ENCODE measurements around the gene TNFRSF19.
A peak's percentile ranks its signal among the peaks of the same experiment; 100 is the strongest.

The TNFRSF19 gene

DNA sequence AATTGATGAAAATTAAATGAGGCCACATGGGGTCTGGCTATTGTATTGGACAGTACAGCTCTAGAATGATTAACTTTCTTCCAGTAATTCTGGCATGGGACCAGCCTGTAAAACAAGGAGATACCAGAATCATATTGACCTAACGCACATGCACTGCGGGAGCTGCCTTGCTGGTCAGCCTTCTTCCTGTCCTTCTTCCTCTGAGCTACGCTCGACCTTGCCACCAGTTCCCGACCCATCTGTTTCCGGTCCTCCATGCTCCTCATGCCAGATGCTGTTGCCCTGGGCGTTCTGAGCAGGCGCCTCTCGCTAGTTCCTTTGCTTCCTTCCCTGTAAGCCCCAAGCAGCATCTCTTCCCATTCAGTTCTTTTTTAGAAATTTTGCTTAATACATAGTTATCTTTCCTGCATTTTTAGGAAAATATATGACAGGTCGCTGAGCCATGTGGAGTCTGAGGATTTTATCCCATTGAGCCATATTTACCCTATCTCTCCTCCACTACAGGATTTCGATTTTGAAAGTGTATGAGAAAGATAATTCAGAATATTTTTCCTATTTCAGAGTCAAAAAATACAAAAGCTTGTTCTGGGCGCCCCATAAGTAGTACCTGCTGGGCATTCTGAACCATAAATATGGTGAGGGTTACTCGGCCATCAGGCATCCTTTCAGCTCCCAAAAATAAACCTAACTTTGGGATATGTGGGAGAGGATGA is 38.6 kb downstream of the TNFRSF19 start:
- DNase-seq = peak; percentile 49

DNA sequence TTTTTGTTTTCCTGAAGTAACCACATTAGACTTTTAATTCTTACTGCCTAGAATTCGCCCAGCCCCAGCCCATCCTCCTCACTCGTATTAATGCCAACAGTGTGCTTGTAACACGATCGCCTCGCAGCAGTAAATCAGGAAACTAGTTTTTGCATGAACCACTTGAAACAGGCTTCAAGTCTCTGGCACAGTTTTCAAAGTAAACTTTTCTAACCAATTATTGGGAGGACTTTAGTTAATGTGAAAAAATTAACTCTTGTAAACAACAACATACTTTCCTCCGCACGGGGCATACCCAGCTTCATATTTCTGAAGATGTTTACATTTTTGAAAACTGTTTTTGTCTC is 39.2 kb downstream of the TNFRSF19 start:
- DNase-seq = peak; percentile 57

DNA sequence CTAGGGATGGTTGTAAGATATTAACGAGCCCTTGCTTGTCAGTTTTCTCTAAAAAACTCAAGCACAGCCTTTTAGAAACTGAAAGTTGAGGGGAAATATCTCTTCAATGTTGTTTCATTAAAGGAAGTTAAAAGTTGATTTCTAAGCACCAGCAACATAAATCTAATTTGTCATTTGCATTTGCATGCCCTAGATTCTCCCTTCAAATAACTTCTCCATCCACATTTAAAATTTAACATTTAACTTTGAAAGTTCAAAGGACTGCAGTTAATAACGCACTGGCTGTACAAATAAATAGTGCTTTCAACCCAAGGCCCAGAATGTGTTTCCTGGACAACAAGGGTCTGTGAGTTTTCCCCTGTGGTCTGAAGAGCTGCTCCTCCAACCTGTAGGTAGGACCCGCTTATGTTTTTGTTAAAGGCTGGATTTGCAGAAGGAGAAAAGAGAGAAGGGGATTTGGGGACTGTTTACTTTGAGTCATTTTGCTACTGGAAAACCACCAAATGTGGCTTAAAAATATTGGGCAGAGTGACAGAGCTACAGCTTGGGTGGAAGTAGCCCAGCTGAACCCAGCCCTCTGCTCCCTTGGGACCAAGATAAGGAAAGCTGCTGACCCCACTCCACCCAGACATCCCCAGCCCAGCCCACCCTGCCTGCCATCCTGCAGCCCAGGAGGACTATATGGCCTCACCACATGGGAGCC is 39.8 kb downstream of the TNFRSF19 start:
- peak; percentile 58 for DNase-seq

DNA sequence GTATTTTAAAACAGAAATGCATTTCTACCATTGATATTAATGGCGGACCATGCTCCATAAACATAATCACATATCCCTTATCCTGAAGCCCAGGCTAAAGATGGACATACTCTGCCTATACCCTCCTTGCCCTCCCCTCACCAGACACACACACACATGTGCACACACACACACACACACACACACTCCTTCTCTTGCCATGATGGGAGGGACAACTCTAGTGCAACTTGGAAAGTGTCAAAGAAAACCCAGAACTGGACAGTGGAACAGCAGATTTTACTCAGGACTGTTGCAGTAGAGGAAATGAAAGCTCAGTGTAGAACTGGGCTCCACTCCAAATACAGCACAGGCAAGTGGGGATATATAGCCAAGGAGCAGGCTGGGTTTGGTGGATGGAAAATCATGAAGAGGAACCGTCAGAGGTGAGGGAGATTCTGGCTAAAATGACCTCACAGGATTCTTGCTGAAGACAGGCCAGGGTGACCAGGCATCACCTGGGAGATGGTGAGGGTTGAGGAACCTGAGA is 40.8 kb downstream of the TNFRSF19 start:
- DNase-seq = peak; percentile 38

DNA sequence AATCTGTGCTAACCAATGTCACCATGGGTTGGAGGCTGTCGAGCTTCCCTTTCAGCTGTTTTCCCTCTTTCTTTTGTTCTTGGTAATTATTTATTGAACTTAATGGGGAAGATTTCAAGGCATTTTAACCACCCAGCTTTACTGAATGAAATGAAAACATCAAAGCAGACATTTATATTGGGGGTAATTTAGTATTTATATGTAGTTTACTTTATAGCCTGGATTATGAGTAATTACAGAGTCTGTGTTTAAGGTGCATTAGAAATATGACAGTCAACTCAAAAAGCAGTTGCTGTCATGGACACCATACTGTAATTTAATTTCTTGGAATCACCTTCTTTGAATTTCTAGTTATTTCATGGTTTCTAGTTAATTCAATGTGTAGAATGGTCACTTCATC is 42.0 kb downstream of the TNFRSF19 start:
- DNase-seq = no peak

DNA sequence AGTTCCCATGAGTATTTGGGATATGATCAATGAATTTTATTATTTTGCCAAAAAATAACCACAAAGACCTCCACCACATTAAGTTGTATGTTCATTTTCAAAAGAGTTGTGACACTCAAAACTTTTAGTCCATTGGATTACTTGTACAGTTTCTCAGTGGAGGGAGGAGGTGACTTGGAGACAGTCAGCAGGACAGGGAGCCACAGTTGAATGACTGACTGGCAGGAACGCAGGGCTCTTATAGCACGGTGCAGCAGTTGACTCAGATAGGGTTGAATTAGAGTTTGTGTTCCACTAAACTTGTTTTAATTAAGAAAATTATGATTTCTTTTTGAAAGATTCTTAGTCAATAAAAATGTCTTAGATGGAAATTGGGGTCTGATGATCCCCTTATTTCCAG is 42.5 kb downstream of the TNFRSF19 start:
- DNase-seq = no peak

DNA sequence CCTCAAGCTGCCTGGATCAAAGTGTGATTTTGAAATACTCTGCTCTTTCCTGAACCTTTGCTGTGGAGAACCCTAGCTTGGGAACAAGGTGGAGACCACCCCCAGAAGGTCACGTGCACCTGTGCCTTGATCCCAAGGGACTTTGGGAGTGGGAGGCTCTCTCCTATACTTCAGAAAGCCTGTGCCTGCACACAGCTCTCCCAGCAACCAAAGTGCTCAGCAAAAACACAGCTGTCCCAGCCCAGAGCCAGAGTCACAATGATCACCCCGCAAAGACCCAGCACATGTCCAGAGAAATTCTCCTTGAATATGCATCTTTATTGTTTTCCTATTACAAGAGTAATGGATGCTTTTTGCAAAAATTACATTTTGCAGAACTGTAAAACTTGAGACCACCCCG is 43.4 kb downstream of the TNFRSF19 start:
- DNase-seq = no peak

DNA sequence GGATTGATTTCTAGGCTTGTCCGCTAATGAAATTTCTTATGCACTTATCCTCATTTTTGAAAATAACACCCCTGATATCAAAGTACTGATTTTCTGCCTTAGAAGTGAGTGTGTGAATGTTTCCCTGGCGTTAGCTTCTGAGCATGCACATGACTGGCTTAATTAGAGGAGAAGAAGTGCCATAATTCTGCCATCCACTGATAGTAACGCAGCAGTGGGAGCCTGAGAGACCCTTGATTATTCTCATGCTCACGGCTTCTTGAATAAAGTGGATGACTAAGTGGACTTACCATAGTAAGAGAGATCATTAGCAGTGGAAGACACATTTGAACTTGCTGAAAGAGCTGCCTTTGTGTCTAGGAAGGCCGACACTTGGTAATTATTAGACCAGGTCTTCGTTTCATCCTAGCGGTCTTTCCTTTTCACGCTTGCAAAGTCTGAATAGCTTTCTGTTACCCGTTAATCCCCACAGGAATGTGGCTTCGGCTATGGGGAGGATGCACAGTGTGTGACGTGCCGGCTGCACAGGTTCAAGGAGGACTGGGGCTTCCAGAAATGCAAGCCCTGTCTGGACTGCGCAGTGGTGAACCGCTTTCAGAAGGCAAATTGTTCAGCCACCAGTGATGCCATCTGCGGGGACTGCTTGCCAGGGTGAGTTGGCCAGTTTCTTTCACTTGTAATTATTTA is 45.3 kb downstream of the TNFRSF19 start:
- DNase-seq = peak; percentile 22

DNA sequence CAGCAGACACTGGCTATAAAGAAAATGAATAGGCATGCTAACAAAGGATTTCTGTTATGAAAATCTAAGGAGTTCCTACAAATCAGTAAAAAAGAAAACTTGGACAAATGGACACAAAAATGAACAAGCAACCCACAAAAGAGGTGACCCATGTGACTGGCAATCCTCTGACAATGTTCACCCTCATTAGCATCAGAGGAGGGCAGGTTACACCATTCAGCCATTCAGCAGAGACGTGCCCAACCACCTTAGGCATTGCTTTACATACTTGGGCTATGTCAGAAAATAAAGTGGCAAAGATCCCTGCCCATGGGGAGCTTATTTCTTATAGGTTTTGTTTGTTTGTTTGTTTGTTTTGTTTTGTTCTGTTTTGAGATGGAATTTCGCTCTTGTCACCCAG is 46.0 kb downstream of the TNFRSF19 start:
- no peak for DNase-seq

DNA sequence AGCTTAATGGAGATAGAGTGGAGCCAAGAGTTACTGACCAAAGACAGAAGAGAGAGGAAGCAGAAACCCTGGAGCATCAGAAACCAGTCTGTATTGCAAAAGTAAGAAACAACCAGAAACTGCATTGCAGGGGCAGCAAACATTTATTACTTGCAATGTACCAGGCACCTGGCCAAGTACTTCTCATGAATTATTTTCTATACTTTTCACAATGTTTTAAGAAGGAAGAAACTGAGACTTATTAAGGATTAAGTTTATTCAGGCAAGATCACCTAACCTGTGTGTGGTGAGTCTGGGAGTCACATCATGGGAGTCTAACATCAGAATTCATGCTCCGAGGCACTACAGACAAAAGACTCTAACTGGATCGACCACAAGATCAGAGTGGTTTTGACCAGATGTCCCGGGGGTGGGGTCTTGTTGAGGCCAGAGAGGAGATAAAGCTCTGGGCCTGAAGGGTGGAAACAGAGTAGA is 47.4 kb downstream of the TNFRSF19 start:
- peak; percentile 30 for DNase-seq

DNA sequence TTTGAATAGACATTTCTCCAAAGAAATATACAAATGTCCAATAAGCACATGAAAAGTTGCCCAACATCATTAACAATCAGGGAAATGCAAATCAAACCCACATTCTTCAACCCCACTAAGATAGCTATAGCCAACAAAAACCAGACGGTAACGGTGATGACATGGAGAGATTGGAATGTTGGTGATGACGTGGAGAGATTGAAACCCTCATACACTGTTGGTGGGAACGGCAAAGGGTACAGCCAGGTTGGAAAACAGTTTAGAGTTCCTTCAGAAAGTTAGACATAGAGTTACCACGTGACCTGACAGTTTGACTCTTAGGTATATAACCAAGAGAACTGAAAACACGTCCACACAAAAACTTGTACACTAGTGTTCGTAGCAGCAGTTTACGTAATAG is 48.1 kb downstream of the TNFRSF19 start:
- DNase-seq = peak; percentile 96

DNA sequence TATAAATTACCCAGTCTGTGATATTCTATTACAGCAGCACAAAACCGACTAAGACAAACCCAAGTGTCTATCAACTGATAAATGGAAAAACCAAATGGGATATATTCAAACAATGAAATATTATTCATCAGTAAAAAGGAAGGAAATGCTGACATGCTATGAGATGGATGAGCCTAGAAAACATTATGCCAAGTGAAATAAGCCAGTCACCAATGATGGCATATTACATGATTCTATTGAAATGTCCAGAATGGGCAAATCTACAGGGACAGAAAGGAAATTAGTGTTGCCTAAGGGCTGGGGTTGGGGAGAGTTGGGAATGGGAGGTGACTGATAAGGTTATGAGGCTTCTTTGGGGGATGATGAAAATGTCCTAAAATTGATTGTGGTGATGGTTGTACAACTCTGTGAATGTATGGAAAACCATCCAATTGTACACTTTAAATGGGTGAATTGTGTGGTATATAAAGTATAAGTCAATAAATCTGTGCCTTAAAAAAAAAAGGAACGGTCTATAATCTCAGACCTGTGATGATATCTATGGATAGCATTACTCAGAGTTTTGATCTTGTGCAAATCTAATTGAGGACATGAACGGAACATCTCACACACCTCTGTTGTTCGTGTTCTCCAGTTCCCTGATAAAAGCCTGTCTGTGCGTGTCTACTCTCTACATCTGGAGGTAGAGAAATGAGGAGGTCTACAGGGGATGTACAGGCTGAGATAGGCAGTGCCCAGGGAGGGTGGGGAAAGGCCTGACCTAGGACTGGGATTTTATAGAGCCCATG is 49.0 kb downstream of the TNFRSF19 start:
- DNase-seq = peak; percentile 24

DNA sequence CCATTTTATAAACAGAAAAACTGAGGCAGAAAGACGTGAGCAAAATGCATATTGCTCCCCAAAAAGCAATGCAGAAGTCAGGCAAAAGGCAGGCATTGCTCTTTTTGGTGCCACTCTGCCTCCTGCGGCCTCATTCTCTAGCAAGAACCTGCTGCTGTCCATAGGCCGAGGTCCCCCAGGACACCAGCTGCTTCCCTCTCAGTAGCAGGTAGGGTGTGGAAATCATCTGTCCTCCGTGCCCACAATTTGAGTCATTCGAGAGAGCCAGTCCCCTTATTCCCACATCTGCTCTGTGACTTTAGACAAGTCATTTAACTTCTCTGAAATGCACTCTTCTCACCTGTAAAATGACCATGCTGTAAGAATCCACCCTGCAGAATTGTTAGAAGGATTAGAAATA is 50.0 kb downstream of the TNFRSF19 start:
- DNase-seq = no peak

DNA sequence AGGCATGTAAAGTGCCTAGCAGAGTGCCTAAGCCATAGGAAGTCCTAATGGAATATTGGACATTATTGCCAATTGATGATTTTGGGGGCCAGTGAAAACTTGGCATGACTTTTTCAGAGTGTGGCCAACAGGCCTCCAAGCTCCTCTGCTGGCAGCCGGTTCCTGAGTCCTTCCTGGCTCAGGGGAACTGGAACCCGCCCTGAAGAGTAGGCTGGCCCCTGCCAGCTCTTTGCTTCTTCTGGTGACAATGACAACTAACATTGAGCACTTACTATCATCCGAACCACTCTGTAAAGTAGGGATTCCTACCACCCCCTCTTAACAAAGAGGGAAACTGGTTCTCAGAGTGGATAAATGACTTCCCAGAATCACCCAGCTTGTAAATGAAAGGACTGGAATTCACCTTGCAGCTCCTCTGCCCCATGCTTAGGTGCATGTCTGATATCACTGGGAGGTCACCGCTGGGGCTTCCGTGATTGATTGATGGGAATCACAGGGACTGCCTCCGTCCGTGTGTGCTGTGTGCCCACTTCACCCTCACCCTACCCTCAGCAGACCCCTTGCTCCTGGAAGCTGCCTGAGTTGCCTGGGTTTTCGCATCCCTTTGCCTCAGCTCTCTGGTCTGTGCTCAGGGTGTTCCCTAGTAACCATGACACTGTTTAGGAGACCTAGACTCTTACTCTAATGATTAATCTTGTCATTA is 50.6 kb downstream of the TNFRSF19 start:
- DNase-seq = no peak

DNA sequence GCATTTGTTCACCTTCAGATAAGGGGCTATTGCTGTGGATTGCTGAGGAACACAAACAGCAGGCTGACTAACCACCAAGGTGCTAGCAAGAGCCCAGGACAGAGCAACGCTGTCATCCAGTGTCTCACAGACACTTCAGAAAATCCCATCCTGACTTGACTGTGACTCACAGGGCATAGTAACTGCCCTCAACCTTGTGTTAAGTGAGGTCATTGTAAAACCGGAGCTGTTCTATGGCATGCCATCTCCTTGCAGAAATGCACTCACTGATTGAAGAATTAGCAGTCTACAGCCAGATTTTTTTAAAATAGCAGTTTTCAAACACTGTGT is 51.1 kb downstream of the TNFRSF19 start:
- peak; percentile 88 for DNase-seq

DNA sequence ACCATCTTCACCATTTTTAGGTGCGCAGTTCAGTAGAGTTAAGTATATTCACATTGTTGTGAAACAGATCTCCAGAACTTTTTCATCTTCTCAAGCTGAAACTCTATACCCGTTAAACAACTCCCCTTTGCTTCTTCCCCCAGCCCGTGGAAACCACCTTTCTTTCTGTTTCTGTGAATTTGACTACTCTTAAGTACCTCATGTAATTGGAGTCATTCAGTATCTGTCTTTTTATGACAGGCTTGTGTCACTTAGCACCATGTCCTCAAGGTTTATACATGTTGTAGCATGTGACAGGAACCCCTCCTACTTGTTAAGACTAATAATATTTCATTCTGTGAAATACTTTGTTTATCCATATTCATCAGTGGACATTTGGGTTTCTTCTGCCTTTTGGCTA is 52.8 kb downstream of the TNFRSF19 start:
- DNase-seq = no peak

DNA sequence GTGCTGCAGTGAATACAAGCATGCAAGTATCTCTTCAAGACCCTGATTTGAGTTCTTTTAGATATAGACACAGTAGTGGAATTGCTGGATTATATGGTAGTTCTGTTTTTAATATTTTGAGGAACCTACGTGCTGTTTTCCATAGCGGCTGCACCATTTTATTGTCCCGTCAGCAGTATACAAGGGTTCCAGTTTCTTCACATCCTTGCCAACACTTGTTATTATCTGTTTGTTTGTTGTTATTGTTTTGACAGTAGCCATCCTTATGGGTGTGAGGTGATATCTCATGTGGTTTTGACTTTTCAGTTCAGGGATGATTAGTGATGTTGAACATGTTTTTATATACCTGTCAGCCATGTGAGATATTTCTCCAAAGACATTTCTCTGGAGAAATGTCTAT is 53.2 kb downstream of the TNFRSF19 start:
- DNase-seq = no peak

DNA sequence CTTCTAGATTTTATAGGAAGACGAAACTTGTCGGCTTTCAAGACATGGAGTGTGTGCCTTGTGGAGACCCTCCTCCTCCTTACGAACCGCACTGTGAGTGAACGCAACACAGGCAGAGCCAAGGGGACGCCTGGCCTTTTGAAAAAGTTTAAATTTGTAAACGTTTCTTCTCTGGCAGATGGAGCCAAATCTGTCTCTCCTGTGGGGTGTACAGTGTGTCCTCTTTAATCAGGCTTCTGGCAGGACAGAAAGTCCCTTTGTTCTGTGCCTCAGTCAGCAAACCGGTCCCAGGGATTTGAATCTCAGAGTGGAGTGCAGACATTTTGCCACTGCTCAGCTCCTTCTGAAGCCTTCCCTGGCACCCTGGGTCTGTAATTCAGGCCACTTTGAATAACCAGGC is 56.5 kb downstream of the TNFRSF19 start:
- no peak for DNase-seq

DNA sequence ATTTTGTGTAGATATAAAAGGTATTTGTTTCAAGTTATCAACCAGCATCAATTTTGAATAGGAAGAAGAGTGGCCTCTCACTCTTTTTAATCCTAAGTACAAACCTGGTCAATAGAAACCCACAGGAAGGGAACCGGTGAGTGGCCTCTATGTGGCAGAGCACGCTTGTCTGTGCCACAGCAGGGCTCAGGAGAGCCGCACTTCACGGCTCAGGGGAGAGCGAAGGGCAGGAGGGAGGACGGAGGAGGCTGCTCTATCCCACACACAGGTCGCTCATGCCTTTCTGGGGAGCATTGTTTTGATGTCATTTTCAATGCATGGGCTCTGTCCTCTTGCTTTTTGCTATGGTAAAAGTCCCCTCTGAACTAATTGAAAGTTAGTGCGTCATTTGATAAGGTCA is 57.2 kb downstream of the TNFRSF19 start:
- no peak for DNase-seq

DNA sequence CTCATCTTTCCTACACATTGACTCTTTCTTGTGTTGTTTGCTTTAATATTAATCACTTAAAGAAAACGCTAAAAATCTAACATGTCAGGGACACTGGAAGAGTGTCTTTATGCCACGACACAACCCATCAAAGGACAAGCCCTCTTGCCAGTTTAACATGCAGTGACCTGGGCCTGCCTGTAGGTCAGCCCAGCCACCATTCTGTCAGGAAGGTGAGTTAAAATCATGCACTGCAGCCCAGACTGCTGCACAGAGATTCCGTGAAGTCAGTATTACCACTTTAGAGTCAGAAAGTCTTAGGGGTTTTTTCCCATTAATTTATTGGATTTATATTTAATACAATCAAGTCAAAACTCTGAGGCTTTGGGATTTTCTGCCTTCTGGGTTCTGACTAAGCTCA is 58.0 kb downstream of the TNFRSF19 start:
- DNase-seq = no peak

DNA sequence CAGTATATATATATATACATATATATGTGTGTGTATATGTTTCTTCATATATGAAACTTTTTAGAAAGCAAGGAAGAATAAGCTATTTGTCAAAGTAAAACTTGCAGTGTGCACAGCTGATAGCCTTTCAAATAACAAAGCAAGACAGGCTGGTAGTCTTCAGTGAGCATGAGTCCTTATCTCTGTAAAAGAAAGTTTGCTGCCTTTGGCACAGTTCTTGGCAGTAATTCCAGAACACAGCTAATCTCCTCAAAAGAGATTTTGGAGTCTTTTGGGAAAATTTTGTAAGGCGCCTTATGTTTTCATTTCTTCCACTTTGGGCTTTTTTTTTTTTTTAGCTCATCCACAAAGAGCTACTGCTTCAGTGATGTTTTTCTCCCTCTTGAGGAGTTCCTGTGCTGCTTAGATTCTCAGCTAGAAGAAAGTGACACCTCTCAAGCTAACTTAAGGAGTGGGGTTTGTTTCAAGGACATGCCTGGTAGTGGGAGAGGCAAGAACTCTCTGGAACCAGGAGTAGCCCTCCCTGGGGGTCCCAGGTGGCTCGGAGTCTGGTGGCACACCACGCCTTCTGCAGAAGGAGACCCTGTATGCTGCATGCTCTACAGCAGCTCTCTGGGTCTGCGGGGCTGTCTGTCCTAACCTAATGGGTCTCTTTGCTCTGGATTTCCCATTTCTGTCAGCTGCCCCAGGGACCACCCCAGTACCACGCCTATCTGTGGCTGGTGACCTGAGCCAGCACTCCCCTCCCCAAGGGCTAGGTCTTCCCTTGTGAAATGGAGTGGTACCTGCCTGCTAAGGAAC is 58.8 kb downstream of the TNFRSF19 start:
- DNase-seq = no peak
